ENCODE measurements around the gene FYB1. TPM values are rescaled to one million over a fixed set of nuclear protein-coding genes. Genes with fewer than 3 reads are reported as not detected.
A peak's percentile ranks its signal among the peaks of the same experiment; 100 is the strongest.

The FYB1 gene
- total and polyA plus RNA-seq, 2 experiments from 2014 or later, result not detected

DNA sequence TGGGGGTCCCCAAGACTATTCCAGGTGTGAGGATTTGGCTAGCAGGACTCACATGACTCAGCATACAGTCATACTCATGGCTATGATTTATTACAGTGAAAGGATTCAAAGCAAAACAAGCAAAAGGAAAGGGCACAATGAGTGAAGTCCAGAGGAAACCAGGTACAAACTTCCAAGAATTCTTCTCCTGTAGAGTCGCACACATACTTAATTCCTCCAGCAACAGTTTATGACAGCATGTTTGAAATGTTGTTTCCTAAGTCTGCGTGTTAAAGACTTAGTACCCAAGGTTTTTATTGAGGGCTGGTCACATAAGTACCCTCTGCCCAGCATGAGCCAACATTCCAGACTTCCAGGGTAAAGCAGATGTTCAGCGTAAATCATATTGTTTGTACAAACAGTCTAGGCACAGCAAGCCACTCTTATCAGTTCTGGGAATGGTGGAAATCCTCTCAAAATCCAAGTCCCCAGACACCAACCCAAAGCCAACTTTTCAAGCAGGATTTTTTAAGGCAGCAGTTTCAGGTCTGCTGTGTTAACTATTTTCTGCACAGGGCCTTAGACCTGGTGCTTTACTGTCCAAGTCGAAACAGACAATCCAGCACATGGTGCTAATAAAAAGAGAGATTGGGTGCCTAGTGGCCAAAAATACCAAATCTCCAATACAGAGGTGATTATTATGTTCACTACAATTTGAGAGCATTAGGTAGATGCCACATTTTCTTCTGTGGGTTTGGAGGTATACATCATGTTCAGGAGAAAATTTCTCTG lies 126.6 kb downstream of the FYB1 start:
- H3K4me1 Mint-ChIP-seq, result no peaks in the 10 kb centered on the region
- H2AFZ ChIP-seq, result peak overlapping the region; percentile 34; the same call in 1 of the 2 replicates
- peaks cover 3% of the 10 kb centered on the region; the same call in 1 of the 3 replicates for H3K9me3 Mint-ChIP-seq
- no peaks in the 10 kb centered on the region for H3K27me3 Mint-ChIP-seq (ENCODE audit: insufficient read depth, low read depth, poor library complexity)
- no peaks in the 10 kb centered on the region for H3K9me2 ChIP-seq (ENCODE audit: insufficient read depth)
- H3K27me3 ChIP-seq (ENCODE audit: insufficient read depth), result no peaks in the 10 kb centered on the region
- no peaks in the 10 kb centered on the region for H3F3A ChIP-seq (replicated peaks; ENCODE audit: low read depth)
- ATAC-seq (no peak), DNase-seq (ENCODE audit: low spot score) (no peak)
- H3K36me3 Mint-ChIP-seq (ENCODE audit: low read depth), result no peaks in the 10 kb centered on the region
- H3K4me3 ChIP-seq, result no peak overlapping the region
- H3K4me1 ChIP-seq (ENCODE audit: insufficient read depth), result no peaks in the 10 kb centered on the region
- no peak overlapping the region for H3K4me3 Mint-ChIP-seq
- H3K4me2 ChIP-seq, result no peak overlapping the region
- H3K27ac ChIP-seq (ENCODE audit: low read depth), result no peak overlapping the region
- no peaks in the 10 kb centered on the region for H3K36me3 ChIP-seq (ENCODE audit: insufficient read depth)
- no peaks in the 10 kb centered on the region for H4K20me1 ChIP-seq (replicated peaks; ENCODE audit: insufficient read depth)
- no peak for TF ChIP-seq CREB1 (CRISPR knock-in tag; IDR thresholded peaks at IDR 0.05; ENCODE audit: low read depth)
- no peak for TF ChIP-seq ZNF114 (CRISPR knock-in tag; IDR thresholded peaks at IDR 0.05)
- TF ChIP-seq, protein P1, sequence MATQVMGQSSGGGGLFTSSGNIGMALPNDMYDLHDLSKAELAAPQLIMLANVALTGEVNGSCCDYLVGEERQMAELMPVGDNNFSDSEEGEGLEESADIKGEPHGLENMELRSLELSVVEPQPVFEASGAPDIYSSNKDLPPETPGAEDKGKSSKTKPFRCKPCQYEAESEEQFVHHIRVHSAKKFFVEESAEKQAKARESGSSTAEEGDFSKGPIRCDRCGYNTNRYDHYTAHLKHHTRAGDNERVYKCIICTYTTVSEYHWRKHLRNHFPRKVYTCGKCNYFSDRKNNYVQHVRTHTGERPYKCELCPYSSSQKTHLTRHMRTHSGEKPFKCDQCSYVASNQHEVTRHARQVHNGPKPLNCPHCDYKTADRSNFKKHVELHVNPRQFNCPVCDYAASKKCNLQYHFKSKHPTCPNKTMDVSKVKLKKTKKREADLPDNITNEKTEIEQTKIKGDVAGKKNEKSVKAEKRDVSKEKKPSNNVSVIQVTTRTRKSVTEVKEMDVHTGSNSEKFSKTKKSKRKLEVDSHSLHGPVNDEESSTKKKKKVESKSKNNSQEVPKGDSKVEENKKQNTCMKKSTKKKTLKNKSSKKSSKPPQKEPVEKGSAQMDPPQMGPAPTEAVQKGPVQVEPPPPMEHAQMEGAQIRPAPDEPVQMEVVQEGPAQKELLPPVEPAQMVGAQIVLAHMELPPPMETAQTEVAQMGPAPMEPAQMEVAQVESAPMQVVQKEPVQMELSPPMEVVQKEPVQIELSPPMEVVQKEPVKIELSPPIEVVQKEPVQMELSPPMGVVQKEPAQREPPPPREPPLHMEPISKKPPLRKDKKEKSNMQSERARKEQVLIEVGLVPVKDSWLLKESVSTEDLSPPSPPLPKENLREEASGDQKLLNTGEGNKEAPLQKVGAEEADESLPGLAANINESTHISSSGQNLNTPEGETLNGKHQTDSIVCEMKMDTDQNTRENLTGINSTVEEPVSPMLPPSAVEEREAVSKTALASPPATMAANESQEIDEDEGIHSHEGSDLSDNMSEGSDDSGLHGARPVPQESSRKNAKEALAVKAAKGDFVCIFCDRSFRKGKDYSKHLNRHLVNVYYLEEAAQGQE (IDR thresholded peaks at IDR 0.05; ENCODE audit: unreplicated experiment), result no peak
- no peak for TF ChIP-seq ZNF462 (CRISPR knock-in tag; IDR thresholded peaks at IDR 0.05)
- TF ChIP-seq EZH2 (IDR thresholded peaks at IDR 0.05; ENCODE audit: low read depth, unreplicated experiment), result no peak
- no peak for TF ChIP-seq ETS1 (IDR thresholded peaks at IDR 0.05)
- TF ChIP-seq ZNF331 (CRISPR knock-in tag; IDR thresholded peaks at IDR 0.05; ENCODE audit: low read depth), result no peak
- TF ChIP-seq, protein P2, sequence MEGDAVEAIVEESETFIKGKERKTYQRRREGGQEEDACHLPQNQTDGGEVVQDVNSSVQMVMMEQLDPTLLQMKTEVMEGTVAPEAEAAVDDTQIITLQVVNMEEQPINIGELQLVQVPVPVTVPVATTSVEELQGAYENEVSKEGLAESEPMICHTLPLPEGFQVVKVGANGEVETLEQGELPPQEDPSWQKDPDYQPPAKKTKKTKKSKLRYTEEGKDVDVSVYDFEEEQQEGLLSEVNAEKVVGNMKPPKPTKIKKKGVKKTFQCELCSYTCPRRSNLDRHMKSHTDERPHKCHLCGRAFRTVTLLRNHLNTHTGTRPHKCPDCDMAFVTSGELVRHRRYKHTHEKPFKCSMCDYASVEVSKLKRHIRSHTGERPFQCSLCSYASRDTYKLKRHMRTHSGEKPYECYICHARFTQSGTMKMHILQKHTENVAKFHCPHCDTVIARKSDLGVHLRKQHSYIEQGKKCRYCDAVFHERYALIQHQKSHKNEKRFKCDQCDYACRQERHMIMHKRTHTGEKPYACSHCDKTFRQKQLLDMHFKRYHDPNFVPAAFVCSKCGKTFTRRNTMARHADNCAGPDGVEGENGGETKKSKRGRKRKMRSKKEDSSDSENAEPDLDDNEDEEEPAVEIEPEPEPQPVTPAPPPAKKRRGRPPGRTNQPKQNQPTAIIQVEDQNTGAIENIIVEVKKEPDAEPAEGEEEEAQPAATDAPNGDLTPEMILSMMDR (conservative IDR thresholded peaks at IDR 0.05; ENCODE audit: low read depth in 2 of 2), result no peak
- TF ChIP-seq STAT1 (IDR thresholded peaks at IDR 0.05; ENCODE audit: unreplicated experiment), result no peak
- no peak for TF ChIP-seq JUNB (IDR thresholded peaks at IDR 0.05; ENCODE audit: unreplicated experiment)
- no peak for TF ChIP-seq NANOG (IDR thresholded peaks at IDR 0.05; ENCODE audit: borderline replicate concordance)
- no peak for TF ChIP-seq EZH2phosphoT487 (IDR thresholded peaks at IDR 0.05; ENCODE audit: unreplicated experiment)
- no peak for TF ChIP-seq POLR2AphosphoS5 (IDR thresholded peaks at IDR 0.05; ENCODE audit: low read depth)
- H3K27ac Mint-ChIP-seq, result no peak overlapping the region; the same call in 1 of the 2 replicates
- H3K79me2 ChIP-seq (replicated peaks; ENCODE audit: insufficient read depth), result no peaks in the 10 kb centered on the region

Measured in GM23338 (cell line).